Type B pancreatic cell (in vitro differentiated cells): ENCODE data around the gene ANKRD23. TPM values are rescaled to one million over a fixed set of nuclear protein-coding genes. Genes with fewer than 3 reads are reported as not detected.

Experiments used
- DNase-seq: peaks from one replicate; pipeline ENCODE4 v3.0.0; 2021; ENCODE audit warnings: mixed read lengths; ENCODE audit not compliant: unreplicated experiment; ENCODE audit errors: extremely low spot score
- H3K27ac Mint-ChIP-seq: 2 replicates; pipeline ENCODE4 v1.8.0; 2021; ENCODE audit warnings: mild to moderate bottlenecking, mixed read lengths
- H3K27me3 Mint-ChIP-seq: 2 replicates; pipeline ENCODE4 v1.8.0; 2021; ENCODE audit warnings: mixed read lengths
- H3K36me3 Mint-ChIP-seq: 2 replicates; pipeline ENCODE4 v1.8.0; 2021; ENCODE audit warnings: mixed read lengths
- H3K4me1 Mint-ChIP-seq: one replicate; pipeline ENCODE4 v1.8.0; 2021; ENCODE audit warnings: mixed read lengths; ENCODE audit not compliant: unreplicated experiment
- H3K4me3 Mint-ChIP-seq: 2 replicates; pipeline ENCODE4 v1.8.0; 2021; ENCODE audit warnings: mild to moderate bottlenecking, mixed read lengths
- H3K9me3 Mint-ChIP-seq: 2 replicates; pipeline ENCODE4 v1.8.0; 2021; ENCODE audit warnings: mixed read lengths
- total RNA-seq: library from RNA; stranded (reverse); gene quantifications from 2 replicates; pipeline ENCODE4 v1.2.1, GENCODE V29; 2021; ENCODE audit warnings: low replicate concordance
- TF ChIP-seq, protein P1 (sequence below): fragments of 200-600 bp; sonication (generic); conservative IDR thresholded peaks from 2 replicates; pipeline ENCODE4 v1.5.0; 2021; ENCODE audit warnings: antibody characterized with exemption, mild to moderate bottlenecking

ANKRD23 gene
- total RNA-seq, 1 donor from 2014 or later: 8.1 TPM

GRCh38 chr2:96879545-96880040, 35.8 kb upstream of the ANKRD23 start:
- Mint-ChIP-seq H3K4me3 (peak overlapping the region; percentile 21), H3K9me3 (no peaks in the 10 kb centered on the region), H3K36me3 (no peaks in the 10 kb centered on the region), H3K27me3 (no peaks in the 10 kb centered on the region), H3K4me1 (peaks cover 28% of the 10 kb centered on the region), H3K27ac (peak overlapping the region; percentile 12)
- TF ChIP-seq, protein P1, sequence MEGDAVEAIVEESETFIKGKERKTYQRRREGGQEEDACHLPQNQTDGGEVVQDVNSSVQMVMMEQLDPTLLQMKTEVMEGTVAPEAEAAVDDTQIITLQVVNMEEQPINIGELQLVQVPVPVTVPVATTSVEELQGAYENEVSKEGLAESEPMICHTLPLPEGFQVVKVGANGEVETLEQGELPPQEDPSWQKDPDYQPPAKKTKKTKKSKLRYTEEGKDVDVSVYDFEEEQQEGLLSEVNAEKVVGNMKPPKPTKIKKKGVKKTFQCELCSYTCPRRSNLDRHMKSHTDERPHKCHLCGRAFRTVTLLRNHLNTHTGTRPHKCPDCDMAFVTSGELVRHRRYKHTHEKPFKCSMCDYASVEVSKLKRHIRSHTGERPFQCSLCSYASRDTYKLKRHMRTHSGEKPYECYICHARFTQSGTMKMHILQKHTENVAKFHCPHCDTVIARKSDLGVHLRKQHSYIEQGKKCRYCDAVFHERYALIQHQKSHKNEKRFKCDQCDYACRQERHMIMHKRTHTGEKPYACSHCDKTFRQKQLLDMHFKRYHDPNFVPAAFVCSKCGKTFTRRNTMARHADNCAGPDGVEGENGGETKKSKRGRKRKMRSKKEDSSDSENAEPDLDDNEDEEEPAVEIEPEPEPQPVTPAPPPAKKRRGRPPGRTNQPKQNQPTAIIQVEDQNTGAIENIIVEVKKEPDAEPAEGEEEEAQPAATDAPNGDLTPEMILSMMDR: no peak
- no peak for DNase-seq

DNA sequence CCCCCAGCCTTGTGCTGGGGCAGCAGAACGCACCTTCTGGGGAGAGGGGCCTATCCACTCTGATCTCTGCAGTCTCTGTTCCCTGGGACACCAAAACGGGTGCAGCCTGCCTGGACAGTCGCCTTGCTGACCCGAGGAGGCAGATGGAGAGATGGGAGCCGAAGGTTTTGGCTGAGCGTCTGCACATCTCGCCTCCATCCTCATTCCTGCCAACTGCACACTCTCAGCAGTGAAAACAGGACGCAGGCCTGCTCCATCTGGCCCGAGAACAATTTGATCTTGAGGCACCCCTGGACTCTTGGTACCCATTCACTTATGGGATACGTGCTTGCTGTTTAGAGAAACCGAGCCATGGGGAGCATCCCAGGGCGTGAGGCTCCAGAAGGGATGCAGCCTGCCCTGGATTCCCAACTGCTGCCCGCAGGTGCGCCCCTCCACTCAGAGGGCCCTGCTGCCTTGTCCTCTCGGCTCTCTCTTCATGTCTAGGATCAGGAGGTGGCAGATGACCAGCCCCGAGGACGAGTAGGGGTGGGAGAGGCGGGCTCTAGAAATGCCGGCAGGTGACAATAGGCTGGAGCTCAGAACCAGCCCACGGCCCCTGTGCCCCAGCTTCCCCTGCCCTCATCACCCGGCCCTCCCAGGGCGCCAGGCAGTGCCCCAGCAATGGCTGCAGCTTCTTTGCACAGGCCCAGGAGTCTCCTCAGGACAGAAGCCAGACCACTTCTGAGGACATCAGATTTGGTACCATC, 35.1 kb upstream of the ANKRD23 start:
- no peaks in the 10 kb centered on the region for H3K27me3 Mint-ChIP-seq
- no peaks in the 10 kb centered on the region for H3K9me3 Mint-ChIP-seq
- no peak for DNase-seq
- no peak overlapping the region for H3K27ac Mint-ChIP-seq
- no peaks in the 10 kb centered on the region for H3K36me3 Mint-ChIP-seq
- H3K4me3 Mint-ChIP-seq: no peak overlapping the region
- peaks cover 31% of the 10 kb centered on the region for H3K4me1 Mint-ChIP-seq
- TF ChIP-seq, protein P1: no peak

DNA sequence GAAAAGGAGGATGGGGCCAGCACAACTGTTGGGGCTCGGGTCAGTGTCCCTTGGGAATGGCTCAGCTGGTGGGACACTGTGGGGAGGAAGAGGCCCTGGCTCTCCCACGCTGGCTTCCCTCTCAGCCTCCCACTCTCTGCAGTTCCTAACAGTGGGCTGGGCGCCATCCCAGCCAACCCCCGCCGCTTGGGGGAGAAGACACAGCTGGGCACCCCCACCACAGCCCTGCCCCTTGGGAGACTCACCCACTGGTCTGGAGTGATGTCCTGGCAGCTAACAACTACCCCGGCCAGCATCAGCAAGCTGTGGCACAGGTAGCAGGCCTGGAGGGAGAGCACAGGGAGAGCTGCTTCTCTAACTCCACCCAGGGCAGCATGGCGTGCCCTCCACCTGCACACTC, 34.4 kb upstream of the ANKRD23 start:
- Mint-ChIP-seq H3K4me1 (peaks cover 31% of the 10 kb centered on the region), H3K27ac (no peak overlapping the region), H3K27me3 (no peaks in the 10 kb centered on the region), H3K9me3 (no peaks in the 10 kb centered on the region), H3K36me3 (no peaks in the 10 kb centered on the region), H3K4me3 (no peak overlapping the region)
- TF ChIP-seq, protein P1: no peak
- DNase-seq: no peak

DNA sequence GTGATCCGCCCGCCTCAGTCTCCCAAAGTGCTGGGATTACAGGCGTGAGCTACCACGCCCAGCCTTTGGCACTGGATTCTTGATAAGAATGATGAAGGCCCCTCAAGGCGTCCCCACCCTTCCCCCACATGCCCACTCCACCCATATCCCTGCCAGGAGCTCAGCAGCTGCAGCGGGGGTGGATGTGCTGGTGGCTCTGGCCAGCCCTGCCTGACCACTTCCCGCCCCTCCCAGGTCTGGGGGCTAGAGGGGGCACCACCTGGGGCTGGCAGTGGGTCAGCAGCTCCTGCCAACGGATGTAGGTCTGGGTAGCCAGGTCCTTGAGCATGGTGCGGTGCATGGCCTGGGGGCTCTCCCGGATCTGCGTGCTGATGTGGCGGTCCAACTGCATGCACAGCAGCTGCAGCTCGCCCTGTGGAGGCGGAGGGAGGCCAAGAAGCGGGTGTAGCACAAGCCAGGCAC, 33.8 kb upstream of the ANKRD23 start:
- Mint-ChIP-seq H3K36me3 (no peaks in the 10 kb centered on the region), H3K27ac (no peak overlapping the region), H3K27me3 (no peaks in the 10 kb centered on the region), H3K9me3 (no peaks in the 10 kb centered on the region), H3K4me1 (peaks cover 31% of the 10 kb centered on the region), H3K4me3 (no peak overlapping the region)
- no peak for DNase-seq
- TF ChIP-seq, protein P1: no peak

- no peaks in the 10 kb centered on the region for H3K27me3 Mint-ChIP-seq
- H3K36me3 Mint-ChIP-seq: no peaks in the 10 kb centered on the region
- no peak for DNase-seq
- no peak overlapping the region for H3K27ac Mint-ChIP-seq
- H3K4me3 Mint-ChIP-seq: no peak overlapping the region
- no peaks in the 10 kb centered on the region for H3K9me3 Mint-ChIP-seq
- H3K4me1 Mint-ChIP-seq: peaks cover 31% of the 10 kb centered on the region
- TF ChIP-seq, protein P1: no peak
These were observed 33.2 kb upstream of the ANKRD23 start for GRCh38 chr2:96877042-96877451.
